Epithelial cell of proximal tubule (primary cell): ENCODE results near the gene SLC15A3. TPM values are rescaled to one million over a fixed set of nuclear protein-coding genes. Genes with fewer than 3 reads are reported as not detected.
A peak's percentile ranks its signal among the peaks of the same experiment; 100 is the strongest.

ENCODE experiments used
- DNase-seq: peaks from one replicate; pipeline ENCODE4 v3.0.0-alpha.2; 2011; ENCODE audit warnings: low read depth
- H3K4me3 ChIP-seq: 2 replicates; pipeline ENCODE4 v1.5.1; 2011; ENCODE audit warnings: low read depth, mild to moderate bottlenecking, low read length
- total RNA-seq: library from RNA; depleted of rRNA; stranded (reverse); fragments of >200 nt; gene quantifications from 2 replicates; pipeline ENCODE4 v1.2.3, GENCODE V29; 2015
- TF ChIP-seq, protein P1 (sequence below): conservative IDR thresholded peaks from 2 replicates; pipeline ENCODE4 v1.5.1; 2012; ENCODE audit warnings: low read depth, mild to moderate bottlenecking, low read length

SLC15A3 gene
- total RNA-seq, 1 donor from 2014 or later = 0.86 TPM

DNA sequence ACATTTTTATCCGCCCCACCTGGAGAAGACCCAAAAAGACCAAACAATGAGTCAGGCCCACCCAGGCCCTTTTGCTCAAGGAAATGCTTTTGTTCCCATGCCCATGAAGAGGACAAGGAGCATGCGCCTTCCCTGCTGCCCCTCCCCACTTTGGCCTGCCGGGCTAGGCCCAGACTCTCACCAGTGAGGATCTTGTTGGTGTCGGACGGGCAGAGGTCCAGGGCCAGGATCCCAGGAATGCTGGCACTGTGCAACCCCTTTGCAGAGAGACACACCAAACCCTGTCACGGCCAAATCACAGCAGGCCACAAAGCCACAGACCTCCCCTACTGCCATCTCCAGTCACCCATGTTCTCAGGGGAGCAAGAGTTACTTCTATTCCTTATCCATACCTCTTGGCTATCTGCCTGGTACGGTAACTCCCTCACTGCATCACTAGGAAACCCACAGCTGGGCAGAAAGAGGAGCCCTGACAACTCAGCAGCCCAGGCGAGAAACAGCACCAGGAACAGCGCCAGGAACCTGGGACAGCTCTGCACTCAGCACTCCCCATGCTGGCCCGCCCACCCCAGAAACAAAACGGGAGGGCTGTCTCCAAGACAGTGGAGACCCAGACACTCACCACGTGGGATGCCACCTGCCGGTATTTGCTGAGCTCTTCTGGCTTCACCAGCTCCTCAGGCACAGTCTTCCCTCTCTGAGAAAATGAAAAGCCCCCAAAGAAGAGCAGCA lies 51.1 kb downstream of the SLC15A3 start:
- H3K4me3 ChIP-seq = no peak overlapping the region
- DNase-seq = no peak
- TF ChIP-seq, protein P1, sequence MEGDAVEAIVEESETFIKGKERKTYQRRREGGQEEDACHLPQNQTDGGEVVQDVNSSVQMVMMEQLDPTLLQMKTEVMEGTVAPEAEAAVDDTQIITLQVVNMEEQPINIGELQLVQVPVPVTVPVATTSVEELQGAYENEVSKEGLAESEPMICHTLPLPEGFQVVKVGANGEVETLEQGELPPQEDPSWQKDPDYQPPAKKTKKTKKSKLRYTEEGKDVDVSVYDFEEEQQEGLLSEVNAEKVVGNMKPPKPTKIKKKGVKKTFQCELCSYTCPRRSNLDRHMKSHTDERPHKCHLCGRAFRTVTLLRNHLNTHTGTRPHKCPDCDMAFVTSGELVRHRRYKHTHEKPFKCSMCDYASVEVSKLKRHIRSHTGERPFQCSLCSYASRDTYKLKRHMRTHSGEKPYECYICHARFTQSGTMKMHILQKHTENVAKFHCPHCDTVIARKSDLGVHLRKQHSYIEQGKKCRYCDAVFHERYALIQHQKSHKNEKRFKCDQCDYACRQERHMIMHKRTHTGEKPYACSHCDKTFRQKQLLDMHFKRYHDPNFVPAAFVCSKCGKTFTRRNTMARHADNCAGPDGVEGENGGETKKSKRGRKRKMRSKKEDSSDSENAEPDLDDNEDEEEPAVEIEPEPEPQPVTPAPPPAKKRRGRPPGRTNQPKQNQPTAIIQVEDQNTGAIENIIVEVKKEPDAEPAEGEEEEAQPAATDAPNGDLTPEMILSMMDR = no peak

DNA sequence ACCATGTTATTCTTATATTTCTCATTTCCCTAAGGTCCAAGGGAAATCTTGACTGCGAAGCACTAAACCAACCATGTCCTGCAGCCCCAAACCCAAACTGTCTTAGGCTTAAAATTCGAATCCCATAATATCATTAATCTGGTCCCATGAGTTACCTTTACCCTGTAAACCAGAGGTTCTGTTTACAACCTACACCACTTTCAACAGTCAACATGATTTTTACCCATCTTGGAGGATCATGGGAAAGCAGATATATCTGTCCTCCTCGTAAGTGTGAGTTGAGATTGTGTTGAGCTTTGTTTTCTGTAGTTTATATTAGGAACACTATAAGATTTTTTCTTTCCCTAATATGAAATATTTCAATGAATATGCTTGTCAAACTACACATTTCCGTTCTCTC lies 52.0 kb downstream of the SLC15A3 start:
- H3K4me3 ChIP-seq = no peak overlapping the region
- DNase-seq = no peak
- TF ChIP-seq, protein P1 = no peak

DNA sequence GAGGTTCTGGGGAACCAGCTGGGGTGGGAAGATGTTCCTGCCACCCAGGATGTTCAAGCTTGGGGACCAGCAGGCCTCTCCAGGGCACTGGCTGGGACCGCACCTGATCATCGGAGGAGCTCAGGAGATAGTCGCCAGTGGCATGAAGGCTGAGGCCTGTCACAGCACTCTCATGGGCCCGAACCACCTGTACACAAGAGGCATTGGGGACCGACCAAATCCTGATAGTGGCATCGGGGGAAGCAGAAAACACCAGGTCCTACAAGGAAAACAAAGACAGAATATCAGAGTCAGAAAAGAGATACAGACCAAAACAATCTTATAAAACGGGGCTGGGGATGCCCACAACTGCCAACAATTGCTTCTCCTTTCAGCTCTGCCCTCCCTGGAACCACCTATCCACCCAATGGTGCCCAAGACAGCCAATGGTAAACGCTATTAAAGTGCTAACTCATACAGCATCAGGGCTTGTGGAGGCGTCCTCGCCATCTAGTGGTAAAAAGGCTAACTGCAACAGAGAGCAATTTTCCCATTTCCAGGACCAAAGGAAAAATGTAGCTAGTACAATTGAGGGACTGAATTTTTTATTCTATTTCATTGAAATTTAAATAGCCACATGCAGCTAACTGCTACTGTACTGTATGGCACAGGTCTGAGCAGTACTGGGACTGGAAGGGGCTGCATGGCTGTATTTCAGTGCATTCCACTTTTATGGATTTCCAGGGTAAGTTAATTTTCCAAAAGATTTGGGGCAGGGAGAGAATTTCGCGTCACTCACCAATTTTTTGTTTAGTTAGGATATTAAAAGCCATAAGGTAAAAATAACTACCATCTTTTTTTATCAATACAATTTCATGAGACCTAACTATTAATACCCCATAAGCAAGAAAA lies 52.7 kb downstream of the SLC15A3 start:
- DNase-seq = no peak
- TF ChIP-seq, protein P1 = peak; percentile 93
- no peak overlapping the region for H3K4me3 ChIP-seq

GRCh38 chr11:60897496-60897895 lies 54.5 kb downstream of the SLC15A3 start:
- DNase-seq = no peak
- TF ChIP-seq, protein P1 = no peak
- H3K4me3 ChIP-seq = no peak overlapping the region

- TF ChIP-seq, protein P1 = no peak
- no peak for DNase-seq
- H3K4me3 ChIP-seq = no peak overlapping the region
These were observed 56.3 kb downstream of the SLC15A3 start for GRCh38 chr11:60895687-60896086.

DNA sequence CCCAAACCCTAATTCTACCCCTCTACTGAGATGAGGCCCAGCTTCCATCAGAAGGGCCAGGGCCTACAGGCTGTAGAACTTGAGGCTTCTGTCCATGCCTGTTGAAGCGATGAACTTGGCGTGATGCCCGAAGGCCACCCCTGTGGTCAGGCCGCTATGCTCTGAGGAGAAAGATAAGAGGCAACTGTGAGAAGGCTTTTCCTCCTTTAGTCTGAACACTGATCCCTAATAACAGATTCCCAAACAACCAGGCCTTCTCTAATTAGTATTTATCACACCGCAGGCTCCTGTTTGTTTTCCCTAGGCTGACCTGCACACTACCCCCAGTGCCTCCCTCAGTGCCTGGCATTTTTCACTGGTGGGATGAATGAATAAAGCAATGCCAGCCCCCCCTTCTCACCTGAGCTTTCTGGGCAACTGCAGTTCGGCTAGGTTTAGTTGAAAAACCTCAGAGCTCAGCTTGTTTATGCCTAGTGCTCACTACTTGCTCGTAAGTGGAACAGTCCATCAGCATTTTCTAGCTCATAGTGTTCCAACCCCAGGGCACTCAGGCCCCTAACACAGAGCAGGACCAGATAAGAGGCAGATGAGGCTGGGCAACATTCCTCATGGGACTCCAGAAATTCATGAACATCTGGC lies 60.8 kb downstream of the SLC15A3 start:
- no peak overlapping the region for H3K4me3 ChIP-seq
- DNase-seq = no peak
- TF ChIP-seq, protein P1 = no peak
